ENCODE results near the gene ARSB.

The ARSB gene

GRCh38 chr5:78799266-78800017 lies 185.7 kb downstream of the ARSB start:
- no peak for DNase-seq

GRCh38 chr5:78798673-78799029 lies 186.5 kb downstream of the ARSB start:
- DNase-seq, result no peak

GRCh38 chr5:78797936-78798672 lies 187.0 kb downstream of the ARSB start:
- DNase-seq, result no peak

GRCh38 chr5:78795757-78796156 lies 189.4 kb downstream of the ARSB start:
- no peak for DNase-seq

GRCh38 chr5:78794693-78795215 lies 190.4 kb downstream of the ARSB start:
- no peak for DNase-seq

GRCh38 chr5:78793907-78794662 lies 191.0 kb downstream of the ARSB start:
- no peak for DNase-seq

- no peak for DNase-seq
Measured at GRCh38 chr5:78792345-78793055, 192.6 kb downstream of the ARSB start.

- DNase-seq, result no peak
Measured at GRCh38 chr5:78791501-78792100, 193.5 kb downstream of the ARSB start.

- no peak for DNase-seq
Measured at GRCh38 chr5:78787783-78788182, 197.3 kb downstream of the ARSB start.

- no peak for DNase-seq
Measured at GRCh38 chr5:78785454-78785853, 199.7 kb downstream of the ARSB start.

GRCh38 chr5:78783434-78784130 lies 201.5 kb downstream of the ARSB start:
- DNase-seq, result no peak

GRCh38 chr5:78782728-78783127 lies 202.4 kb downstream of the ARSB start:
- DNase-seq, result no peak

- no peak for DNase-seq
Measured at GRCh38 chr5:78781611-78782286, 203.4 kb downstream of the ARSB start.

GRCh38 chr5:78779771-78780616 lies 205.1 kb downstream of the ARSB start:
- DNase-seq, result peak; percentile 26

GRCh38 chr5:78779262-78779661 lies 205.8 kb downstream of the ARSB start:
- no peak for DNase-seq

GRCh38 chr5:78778538-78778937 lies 206.6 kb downstream of the ARSB start:
- no peak for DNase-seq

GRCh38 chr5:78777901-78778300 lies 207.2 kb downstream of the ARSB start:
- DNase-seq, result no peak

- peak; percentile 48 for DNase-seq
Measured at GRCh38 chr5:78776637-78777036, 208.5 kb downstream of the ARSB start.

- DNase-seq, result no peak
Measured at GRCh38 chr5:78773655-78774054, 211.5 kb downstream of the ARSB start.
